AG08395 (cell line): ENCODE measurements around the gene HACD4.
"Not testable (repeated sequence)": the region's sequence is repeated elsewhere in the genome, so short reads cannot be mapped to it uniquely, and the experiment has no call there.

Experiments
- DNase-seq: peaks from one replicate; pipeline ENCODE4 v3.0.0; 2012; ENCODE audit warnings: mixed read lengths, low spot score

HACD4 gene

DNA sequence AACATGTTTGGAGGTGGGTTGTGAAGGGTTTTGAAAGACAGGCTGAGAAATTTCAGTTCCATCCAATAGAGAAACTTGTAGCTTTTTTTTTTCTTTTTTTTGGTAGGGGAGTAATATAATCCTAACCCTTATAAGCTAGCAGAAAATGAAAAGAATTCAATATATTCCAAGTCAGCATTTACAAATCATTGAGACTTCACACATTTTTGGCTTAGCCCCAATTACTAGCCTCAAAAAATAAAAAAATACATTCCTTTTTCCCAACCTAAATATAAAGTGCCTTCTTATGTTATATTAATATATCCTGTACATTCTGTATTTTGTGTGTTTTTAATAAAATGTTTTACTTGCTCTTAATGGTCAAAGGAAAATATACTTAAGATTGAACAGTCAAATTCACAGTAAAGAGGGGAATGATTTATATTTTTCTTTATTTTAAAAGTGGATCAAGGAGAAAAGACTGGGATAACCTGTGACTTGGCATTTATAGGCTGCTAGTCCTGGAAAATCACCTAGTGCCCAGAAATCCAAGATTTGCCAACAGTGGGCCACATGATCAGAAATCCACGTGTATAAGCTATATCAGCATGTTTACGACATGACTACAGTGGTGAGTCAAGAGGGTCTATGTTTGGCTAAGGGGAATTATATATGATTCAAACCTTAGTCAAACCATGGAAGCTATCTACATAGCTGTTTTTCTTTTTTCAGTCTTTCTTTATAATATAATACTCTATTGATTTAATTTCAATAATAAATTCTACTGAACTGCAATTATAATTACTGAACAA is 14.5 kb downstream of the HACD4 start:
- DNase-seq = peak; percentile 18

- DNase-seq = no peak
These were observed 15.4 kb downstream of the HACD4 start for GRCh38 chr9:21015995-21016394.

GRCh38 chr9:21015129-21015815 is 16.2 kb downstream of the HACD4 start:
- no peak for DNase-seq

DNA sequence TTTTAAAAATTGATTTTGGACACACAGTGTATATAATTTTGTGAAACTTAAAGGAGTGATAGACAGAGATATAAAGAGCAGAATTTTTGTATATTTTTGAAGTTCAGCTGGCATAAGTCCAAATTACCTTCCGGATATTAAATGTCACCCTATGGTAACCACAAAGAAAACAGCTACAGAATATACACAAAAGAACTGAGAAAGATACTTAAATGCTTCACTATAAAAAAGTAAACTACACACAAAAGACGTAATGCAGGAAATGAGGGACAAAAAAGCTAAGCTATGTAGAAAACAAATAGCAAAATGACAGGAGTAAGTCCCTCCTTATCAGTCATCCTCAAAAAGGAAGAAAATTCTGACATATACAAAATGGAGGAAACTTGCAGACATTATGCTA is 29.4 kb downstream of the HACD4 start:
- no peak for DNase-seq

- DNase-seq = no peak
These were observed 29.9 kb downstream of the HACD4 start for GRCh38 chr9:21001581-21001980.

GRCh38 chr9:20997503-20998076 is 33.9 kb downstream of the HACD4 start:
- DNase-seq = no peak

DNA sequence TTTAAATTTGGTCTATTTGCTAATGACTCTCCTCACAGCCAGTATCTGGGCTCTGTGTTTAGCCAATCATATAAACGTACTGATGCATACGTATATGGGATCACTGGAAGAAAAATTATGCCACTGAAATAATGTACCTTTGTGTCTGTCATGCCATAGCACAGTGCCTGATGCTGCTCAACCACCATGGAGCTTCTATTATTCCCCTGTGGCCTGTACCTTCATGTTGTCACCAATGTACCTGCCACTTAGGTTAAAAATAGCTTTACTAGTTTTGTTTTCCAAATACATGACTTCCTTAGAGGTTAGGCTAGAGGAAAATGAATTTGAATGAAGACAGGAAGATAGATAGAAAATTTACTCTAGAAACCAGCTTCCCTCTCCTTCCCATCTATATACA is 34.6 kb downstream of the HACD4 start:
- DNase-seq = no peak

GRCh38 chr9:20995616-20996015 is 35.8 kb downstream of the HACD4 start:
- no peak for DNase-seq

DNA sequence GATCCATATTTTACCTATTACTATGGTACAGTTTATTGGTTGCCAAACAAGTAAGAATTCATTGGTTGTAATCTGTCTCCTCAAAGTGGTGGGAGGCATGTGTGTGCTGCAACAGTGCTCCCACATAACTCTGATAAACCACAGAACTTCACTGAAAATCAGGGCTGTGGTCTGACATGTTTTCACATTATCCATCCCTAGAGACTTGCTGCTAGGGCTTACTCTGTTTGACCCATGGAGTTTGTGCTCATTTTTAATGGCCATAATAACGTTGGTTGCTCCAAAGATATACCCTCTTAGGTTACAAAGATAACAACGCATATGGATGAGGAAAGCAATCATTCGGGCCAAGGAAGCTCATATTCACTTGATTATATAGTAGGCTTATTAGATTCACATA is 37.0 kb downstream of the HACD4 start:
- DNase-seq = no peak

GRCh38 chr9:20990867-20991266 is 40.6 kb downstream of the HACD4 start:
- no peak for DNase-seq

GRCh38 chr9:20989923-20990341 is 41.5 kb downstream of the HACD4 start:
- DNase-seq = no peak

- DNase-seq = no peak
These were observed 42.6 kb downstream of the HACD4 start for GRCh38 chr9:20988671-20989315.

DNA sequence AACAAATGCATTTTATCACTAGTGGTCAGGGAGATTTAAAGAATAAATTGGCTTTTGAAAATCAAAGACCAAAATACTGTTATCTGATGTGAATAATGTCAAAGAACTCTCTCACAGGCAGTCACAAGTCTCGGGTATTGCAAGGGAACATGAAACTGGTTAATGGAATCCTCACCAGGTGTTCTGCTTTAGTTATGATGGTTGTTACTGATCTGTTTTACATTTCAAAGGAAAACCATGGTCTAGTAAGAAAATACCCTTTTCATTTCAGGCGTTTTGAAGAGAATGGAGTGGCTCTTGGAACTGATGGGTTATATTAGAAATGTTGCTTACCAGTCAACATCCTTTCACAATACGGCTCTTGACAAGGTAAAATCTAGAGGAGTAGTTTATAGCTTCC is 43.4 kb downstream of the HACD4 start:
- DNase-seq = no peak

GRCh38 chr9:20987521-20987920 is 43.9 kb downstream of the HACD4 start:
- DNase-seq = no peak

DNA sequence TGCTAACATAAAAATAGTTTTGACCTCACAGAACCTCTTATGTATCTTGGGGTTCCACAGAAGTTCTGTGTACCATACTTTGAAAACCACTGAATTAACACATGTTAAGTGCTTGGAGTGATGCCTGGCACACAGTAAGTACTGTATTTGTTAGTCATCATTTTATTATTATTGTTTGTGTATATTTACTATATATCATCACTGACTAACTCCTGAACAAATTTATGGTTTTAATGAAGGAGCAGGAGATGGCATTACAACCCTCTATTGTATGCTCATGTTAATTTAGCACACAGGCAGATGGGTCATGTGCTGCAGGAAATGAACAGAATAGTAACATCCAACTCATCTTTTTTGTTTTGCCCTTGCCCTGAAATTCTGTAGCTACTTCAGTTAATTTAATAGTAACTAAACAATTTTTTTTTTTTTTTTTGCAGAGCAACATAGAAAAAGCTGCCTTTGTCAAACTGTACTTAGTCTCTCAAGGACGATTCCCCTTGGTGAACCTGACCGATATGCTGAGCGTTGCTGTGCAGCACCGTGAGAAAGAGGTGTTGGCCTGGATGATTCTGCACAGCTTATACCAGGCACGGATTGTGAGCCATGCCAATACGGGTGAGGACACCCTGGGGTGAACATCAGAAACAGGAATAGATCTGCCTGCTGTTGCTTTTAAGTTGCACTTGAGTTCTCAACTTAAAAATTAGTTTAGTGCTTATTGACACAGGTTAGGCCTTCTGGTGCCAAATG is 45.4 kb downstream of the HACD4 start:
- no peak for DNase-seq

DNA sequence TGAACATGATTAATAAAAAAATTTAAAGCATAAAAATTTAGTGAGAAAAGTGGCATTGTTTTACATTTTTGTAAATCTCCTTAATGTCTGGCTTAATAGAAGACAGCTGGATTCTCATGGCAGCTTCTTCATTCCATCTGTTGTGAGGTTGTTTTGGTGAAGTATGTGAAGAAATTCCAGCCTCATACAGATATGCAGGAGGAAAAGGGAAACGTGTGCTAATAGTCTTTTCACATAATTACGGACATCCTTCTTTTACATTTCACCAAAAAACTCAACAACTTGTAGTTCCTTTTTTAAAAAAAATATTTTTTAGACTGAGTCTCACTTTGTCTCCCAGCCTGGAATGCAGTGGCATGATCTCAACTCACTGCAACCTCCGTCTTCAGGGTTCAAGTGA is 46.9 kb downstream of the HACD4 start:
- DNase-seq = peak; percentile 20

DNA sequence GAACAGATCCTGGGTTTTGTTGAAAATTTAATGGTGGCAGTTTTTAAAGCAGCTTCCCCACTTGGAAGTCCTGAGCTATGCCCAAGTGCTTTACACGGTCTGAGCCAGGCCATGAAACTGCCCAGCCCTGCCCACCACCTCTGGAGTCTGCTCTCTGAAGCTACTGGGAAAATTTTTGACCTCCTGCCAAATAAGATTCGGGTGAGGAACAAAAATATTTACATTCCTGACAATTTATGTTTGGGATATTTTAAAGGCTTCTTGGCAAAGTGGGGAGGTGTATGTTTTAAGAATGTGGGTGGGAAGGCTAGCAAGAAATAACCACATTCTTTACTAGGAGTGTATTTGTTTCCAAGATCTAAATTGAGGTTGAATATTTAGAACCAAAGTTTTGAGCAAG is 50.0 kb downstream of the HACD4 start:
- DNase-seq = peak; percentile 71

GRCh38 chr9:20980832-20981455 is 50.5 kb downstream of the HACD4 start:
- peak; percentile 64 for DNase-seq

GRCh38 chr9:20978249-20978648 is 53.2 kb downstream of the HACD4 start:
- no peak for DNase-seq

DNA sequence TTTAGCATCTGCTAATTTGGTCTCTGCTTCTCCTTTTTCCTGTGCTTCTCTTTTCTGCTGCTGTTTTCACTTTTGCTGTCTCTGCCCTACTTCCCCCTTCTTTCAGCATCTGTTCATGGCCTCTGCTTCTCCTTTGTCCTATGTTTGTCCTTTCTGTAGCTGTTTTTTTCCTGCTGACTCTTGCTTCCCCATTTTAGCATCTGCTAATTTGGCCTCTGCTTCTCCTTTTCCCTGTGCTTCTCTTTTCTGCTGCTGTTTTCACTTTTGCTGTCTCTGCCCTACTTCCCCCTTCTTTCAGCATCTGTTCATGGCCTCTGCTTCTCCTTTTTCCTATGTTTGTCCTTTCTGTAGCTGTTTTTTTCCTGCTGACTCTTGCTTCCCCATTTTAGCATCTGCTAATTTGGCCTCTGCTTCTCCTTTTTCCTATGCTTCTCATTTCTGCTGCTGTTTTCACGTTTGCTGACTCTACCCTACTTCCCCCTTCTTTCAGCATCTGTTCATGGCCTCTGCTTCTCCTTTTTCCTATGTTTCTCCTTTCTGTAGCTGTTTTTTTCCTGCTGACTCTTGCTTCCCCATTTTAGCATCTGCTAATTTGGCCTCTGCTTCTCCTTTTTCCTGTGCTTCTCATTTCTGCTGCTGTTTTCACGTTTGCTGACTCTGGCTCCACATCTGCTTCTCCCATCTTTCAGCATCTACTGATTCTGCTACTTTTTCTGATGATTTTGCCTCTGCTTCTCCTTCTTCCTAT is 57.1 kb downstream of the HACD4 start:
- DNase-seq = not testable (repeated sequence)
